ENCODE data around the gene EIF3C.
A peak's percentile ranks its signal among the peaks of the same experiment; 100 is the strongest.
"Not testable (repeated sequence)": the region's sequence is repeated elsewhere in the genome, so short reads cannot be mapped to it uniquely, and the experiment has no call there.

Gene EIF3C

DNA sequence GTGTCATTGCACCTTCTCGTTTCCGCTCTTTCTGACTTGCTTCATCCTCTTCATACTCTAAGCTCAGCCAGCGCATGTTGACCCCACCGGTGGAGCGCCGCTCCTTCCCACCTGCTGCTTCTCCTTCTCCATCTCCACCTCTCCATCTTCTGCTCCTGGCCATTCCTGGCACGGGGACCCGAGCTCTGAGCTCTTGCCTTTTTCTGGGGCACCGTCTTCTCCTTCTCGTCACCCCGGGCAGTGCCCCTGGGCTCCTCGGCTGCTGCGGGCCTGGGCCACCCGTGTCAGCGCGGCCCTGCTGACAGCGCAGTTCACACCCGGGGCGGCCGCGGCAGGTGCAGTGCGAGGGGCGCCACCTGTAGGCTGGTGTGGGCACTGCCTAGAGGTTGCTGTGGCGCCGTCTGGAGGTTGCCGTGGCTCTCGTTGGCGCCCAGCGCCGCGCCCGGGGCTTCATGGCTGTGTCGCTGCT lies 38.8 kb downstream of the EIF3C start:
- DNase-seq, result peak; percentile 59 to 63

GRCh38 chr16:28750469-28751067 lies 39.3 kb downstream of the EIF3C start:
- DNase-seq, result not testable (repeated sequence)

DNA sequence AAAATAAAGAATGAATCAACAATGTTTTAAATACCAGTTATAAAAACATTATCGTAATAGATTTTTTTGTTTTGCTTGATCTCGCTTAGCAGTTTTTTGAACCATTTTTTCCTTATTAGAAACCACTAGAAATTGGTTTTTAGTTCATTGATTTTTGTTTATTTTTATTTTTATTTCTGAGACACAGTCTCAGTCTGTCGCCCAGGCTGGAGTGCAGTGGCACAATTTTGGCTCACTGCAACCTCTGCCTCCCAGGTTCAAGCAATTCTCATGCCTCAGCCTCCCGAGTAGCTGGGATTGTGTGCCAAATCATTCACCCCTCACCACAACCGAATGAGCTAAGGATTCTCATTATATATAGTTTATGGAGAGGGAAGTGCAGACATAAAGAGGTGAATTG lies 40.2 kb downstream of the EIF3C start, which contains the start of gene NPIPB9:
TSS of gene NPIPB9 (plus strand) at position 301 of the 400 bp plus-strand sequence.
- not testable (repeated sequence) for DNase-seq

GRCh38 chr16:28781697-28782096 lies 70.4 kb downstream of the EIF3C start:
- DNase-seq, result not testable (repeated sequence)

DNA sequence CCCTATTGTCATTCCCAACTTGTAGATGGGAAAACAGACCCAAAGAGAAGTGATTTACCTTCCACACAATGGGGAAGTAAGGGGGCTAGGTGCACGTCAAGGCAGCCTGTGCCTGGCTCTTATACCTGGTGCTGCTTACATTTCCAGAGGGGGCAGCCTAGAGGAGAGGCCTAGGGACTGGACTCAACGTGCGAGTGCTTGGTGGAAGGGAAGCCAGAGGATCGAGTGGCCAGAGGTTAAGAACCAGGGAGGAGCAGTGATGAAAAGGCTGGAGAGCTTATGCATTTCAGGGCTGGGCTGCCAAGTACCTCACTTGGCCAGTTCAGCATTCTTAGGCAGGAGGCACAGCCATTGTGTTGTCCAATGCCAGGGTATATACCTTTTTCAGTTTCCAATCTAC lies 71.1 kb downstream of the EIF3C start:
- DNase-seq, result not testable (repeated sequence)

Measured in CD4-positive, alpha-beta T cell treated with Interleukin-1 beta for 1 hour (primary cell).